GM12873 (cell line): Measurements from ENCODE around the gene NTRK3.
A peak's percentile ranks its signal among the peaks of the same experiment; 100 is the strongest.

Source experiments
- TF ChIP-seq, protein P1 (sequence below): IDR thresholded peaks from 2 replicates; pipeline ENCODE4 v1.5.1; 2012; ENCODE audit warnings: low read depth, mild to moderate bottlenecking, moderate library complexity, low read length, control low read depth; ENCODE audit not compliant: insufficient read depth; ENCODE audit errors: missing control alignments

Gene NTRK3

DNA sequence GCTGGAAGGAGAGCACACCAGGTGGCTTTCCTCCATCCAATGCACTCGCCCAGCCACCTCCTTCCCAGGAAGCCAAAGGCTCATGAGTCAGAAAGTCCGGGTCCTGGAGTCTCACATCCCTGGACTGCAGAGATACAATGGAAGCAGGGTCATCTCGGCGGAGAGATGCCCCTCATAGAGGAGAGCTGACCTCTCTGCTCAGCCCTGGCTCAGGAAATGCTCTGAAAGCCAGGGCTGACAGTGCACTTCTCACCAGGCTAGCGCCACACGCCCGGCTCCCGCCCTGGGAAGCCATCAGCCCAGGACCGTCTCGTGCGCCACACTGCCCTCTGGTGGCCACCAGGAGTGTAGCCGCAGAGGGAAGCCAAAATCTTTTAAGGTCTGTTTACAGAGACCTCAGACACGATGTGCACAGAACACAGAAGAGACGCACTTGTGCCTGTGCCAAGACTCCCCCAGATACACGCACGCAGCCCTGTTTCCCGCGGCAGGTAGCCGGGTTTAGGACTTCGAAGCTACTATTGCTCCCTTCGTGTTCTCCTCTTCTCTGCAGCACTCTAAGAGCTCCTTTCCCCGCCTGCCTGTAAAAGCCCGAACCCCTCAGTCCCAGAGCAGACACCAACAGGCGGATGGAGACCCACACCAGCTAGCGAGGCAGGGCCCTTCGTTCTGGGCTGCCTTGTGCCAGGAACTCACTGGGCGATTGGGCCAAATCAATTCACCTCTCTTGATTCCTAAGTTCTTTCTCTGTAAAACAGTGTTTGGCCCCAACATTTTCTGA, 9.7 kb downstream of the NTRK3 start:
- TF ChIP-seq, protein P1, sequence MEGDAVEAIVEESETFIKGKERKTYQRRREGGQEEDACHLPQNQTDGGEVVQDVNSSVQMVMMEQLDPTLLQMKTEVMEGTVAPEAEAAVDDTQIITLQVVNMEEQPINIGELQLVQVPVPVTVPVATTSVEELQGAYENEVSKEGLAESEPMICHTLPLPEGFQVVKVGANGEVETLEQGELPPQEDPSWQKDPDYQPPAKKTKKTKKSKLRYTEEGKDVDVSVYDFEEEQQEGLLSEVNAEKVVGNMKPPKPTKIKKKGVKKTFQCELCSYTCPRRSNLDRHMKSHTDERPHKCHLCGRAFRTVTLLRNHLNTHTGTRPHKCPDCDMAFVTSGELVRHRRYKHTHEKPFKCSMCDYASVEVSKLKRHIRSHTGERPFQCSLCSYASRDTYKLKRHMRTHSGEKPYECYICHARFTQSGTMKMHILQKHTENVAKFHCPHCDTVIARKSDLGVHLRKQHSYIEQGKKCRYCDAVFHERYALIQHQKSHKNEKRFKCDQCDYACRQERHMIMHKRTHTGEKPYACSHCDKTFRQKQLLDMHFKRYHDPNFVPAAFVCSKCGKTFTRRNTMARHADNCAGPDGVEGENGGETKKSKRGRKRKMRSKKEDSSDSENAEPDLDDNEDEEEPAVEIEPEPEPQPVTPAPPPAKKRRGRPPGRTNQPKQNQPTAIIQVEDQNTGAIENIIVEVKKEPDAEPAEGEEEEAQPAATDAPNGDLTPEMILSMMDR = peak; percentile 95

DNA sequence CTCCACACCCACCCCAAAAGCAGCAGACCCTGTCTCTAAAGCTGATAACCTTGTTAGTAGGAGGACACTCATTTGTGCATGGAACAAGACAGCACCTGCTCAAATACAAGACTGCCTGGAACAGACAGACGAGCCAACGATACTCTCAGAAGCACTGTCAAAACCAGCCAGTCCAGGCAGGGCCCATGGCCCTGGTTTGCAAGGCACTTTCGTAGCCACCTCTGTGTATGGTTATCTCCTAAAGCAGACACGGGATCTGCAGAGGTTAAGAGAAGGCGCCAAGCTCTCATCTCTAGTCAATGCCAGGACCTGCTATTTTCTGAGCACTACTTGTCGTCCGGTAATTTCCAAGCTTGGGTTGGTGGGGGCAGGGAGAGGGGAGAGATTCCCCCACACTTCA, 10.5 kb downstream of the NTRK3 start:
- TF ChIP-seq, protein P1 = no peak

DNA sequence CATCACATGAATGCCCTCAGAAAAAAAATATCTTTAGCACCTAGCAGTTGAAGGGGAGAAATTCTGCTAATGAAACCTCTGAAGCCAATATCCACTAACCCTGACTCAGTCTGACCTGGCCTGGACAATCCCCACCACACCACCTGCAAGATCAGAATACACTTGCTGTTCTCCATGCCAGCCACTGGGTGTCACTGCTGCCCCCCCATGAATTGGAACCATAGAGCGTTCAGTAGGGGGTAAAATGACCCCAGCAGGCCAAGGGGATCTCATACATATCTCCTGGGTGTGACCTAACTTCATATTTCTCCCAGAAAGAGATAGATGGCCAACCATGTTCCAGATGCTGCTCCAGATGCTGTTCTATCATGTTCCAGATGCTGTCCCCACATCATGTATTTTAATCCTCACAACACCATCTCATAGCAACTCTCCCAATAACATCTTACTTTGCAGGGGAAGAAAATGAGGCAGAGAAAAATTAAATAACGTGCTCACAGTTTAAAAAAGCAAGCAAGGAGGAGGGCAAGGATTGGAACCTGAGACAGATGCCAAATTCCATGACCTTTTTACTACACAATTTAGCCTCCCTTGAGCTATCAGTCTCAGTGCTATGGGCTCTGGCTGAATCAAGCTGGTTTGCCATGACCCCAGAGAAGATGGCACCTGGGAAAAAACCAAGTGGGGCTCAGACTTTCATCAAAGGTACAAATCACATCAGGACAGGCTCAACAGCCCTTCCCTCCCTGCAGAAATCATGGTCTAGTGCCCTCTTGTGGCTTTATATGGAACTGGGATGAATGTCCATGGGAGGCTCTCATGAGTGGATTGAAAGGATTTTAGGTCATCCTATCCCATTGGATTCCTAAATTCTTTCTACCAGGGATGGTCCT, 12.4 kb downstream of the NTRK3 start:
- TF ChIP-seq, protein P1 = peak; percentile 84

DNA sequence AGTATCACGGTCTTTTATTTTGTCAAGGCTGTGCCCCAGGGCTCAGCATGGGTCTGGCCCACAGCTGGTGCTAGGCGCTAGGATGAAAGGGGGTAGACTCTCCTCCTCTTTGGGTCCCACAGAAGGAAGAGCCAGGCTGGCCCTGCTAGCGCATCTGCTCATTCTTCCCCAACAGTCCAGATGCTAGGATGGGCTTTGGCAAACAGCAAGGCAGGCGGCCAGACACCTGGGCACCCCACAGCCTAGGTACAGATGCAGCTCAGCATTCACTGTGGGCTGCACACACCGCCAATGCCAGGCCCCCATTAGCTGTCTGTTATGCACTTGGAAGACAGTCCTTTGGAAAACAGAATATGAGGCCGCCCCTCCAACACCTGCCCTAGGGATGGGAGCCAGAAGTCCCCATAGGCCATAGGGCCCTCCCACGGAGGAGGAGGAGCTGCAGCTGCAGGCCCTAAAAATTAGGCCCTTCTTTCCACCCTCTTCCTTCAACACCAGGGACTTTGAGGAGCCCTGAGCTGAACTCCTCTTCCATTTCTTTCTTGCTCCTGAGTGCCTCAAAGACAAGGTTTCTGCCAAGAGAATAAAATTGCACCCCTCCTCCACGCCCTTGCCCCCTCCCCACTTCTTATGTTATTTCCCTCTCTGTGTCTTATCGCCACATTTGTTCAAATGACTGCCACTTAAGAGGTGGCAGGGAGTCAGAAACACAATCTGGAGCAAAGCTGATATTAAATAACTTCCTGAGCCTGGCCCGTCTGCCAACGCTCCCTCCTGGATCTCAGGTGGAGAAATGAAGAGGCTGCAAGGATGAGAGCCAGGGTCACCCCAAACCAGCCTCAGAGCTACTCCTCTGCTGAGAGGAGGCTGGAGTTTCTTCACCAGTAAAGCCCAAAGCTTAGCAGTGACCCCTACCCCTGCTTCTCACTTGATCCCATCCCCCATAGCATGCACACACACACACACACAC, 13.7 kb downstream of the NTRK3 start:
- TF ChIP-seq, protein P1 = no peak

DNA sequence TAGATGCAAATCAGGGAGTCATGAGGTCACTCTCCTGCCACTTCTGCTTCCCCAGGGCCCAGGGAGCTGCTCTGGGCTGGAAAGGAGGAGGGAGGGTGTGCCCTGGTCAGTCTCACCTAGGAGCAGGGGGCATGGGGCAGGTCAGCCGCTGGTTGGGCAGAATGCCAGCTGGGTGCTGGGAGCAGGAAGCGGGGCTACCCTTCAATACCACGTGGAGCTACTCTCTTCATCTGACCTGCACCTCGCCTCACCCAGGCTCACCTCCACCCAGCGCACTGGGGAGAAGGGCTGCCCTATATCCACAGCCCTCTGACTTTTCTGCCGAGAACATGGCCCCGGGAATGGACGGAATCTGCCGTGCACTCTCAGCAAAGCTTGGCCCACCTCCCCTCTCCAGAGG, 15.1 kb downstream of the NTRK3 start:
- TF ChIP-seq, protein P1 = no peak

DNA sequence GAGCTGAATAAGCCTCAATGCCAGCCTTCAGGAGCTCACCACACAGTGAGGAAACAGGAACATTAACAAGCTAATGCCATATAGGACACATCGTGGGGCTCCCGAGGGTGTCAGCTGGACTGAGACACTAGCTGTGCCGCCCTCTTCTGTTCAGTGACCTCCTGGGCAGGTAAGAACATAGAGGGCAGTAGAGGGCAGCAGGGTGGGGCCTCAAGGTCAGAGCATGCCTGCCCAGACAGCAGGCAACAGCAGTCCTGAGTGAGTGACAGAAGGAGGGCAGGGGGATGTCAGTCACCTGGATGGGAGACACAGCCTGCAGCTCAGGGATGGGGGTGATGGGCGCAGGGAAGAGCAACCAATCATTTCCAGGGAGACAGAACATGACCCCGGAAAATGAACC, 15.5 kb downstream of the NTRK3 start:
- TF ChIP-seq, protein P1 = no peak
